Activated naive CD8-positive, alpha-beta T cell (primary cell): ENCODE measurements around the gene FAM170B.

Experiments used
- H3K27ac Mint-ChIP-seq: one replicate; pipeline ENCODE4 v1.8.0; 2021; ENCODE audit warnings: mixed read lengths
- H3K27me3 Mint-ChIP-seq: one replicate; pipeline ENCODE4 v1.8.0; 2021; ENCODE audit warnings: mixed read lengths
- H3K36me3 Mint-ChIP-seq: one replicate; pipeline ENCODE4 v1.8.0; 2021; ENCODE audit warnings: mixed read lengths
- H3K4me1 Mint-ChIP-seq: one replicate; pipeline ENCODE4 v1.8.0; 2021; ENCODE audit warnings: low read depth, mixed read lengths
- H3K4me3 Mint-ChIP-seq: one replicate; pipeline ENCODE4 v1.8.0; 2021; ENCODE audit warnings: mild to moderate bottlenecking, mixed read lengths
- H3K9me3 Mint-ChIP-seq: one replicate; pipeline ENCODE4 v1.8.0; 2021; ENCODE audit warnings: low read depth, mixed read lengths

The FAM170B gene

GRCh38 chr10:49092477-49092876 lies 41.3 kb downstream of the FAM170B start:
- Mint-ChIP-seq H3K4me1 (no peaks in the 10 kb centered on the region), H3K27me3 (no peaks in the 10 kb centered on the region), H3K36me3 (no peaks in the 10 kb centered on the region), H3K4me3 (no peak overlapping the region), H3K27ac (no peak overlapping the region), H3K9me3 (peaks cover 2% of the 10 kb centered on the region)

GRCh38 chr10:49091450-49092210 lies 42.2 kb downstream of the FAM170B start:
- H3K36me3 Mint-ChIP-seq: no peaks in the 10 kb centered on the region
- H3K27ac Mint-ChIP-seq: no peak overlapping the region
- peaks cover 10% of the 10 kb centered on the region for H3K9me3 Mint-ChIP-seq
- H3K27me3 Mint-ChIP-seq: no peaks in the 10 kb centered on the region
- H3K4me1 Mint-ChIP-seq: no peaks in the 10 kb centered on the region
- H3K4me3 Mint-ChIP-seq: no peak overlapping the region

DNA sequence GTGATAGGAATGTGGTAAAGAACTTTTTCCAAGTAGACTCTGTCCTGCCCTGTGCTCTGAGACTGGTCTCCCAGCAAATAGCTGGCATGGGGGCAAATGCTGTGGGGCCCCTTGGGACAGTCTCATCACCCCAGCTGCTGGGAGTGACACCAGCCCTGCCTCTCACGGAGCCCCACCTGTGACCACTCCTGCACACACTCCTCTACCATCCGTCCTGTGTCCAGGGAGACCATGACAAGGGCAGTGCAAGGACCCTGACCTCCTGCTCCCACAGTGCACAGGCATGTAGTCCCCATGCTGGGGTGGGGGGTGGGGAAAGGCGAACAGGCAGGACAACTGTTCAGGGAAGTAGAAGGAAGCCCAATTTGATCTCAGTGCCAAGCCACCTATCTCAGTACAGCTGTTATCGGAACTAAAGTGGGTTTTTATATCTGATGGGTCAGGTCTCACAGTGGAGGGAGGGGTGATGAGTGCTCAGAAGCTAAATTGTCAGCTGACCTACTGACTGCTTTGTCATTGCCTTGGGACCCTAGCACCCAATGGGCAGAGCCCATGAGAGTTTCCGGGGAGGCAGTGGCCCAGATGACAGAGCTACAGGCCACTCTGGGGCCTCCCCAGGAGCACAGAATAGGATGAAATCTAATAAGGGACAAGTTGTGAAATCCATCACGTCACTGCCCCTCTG lies 43.0 kb downstream of the FAM170B start:
- Mint-ChIP-seq H3K4me1 (no peaks in the 10 kb centered on the region), H3K9me3 (peaks cover 14% of the 10 kb centered on the region), H3K27ac (no peak overlapping the region), H3K27me3 (no peaks in the 10 kb centered on the region), H3K4me3 (no peak overlapping the region), H3K36me3 (no peaks in the 10 kb centered on the region)

- Mint-ChIP-seq H3K9me3 (peaks cover 14% of the 10 kb centered on the region), H3K27ac (no peak overlapping the region), H3K4me3 (no peak overlapping the region), H3K36me3 (no peaks in the 10 kb centered on the region), H3K4me1 (no peaks in the 10 kb centered on the region), H3K27me3 (no peaks in the 10 kb centered on the region)
Measured at GRCh38 chr10:49090189-49090575, 43.6 kb downstream of the FAM170B start.

DNA sequence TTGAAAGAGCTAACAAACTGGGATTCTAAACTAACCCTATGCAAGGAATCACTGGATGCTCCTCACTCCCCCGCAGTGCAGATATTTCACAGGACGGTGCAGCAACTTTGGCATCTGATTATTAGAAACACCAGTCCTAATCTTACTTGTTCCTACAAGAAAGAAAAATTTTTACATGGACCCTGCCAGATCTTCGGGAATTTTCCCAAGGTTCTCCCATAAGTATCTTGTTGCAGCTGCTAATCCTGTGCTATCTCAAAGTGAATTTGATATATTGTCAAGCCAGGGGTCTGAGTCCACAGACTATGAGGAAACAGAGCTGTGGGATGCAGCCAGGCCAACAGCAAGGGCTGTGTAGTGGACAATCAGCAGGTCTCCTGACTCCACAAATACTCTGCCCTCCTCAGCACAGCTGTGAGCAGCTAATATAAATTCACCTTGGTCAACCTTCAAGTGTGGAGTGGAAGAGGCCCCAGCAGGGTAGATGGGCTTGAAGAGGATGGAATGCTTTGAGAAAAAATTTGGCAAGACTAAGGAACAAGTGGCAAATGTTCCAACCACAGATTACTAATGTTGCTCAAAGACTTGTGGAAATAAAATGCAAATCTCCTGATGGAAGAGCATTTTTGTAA lies 44.1 kb downstream of the FAM170B start:
- no peaks in the 10 kb centered on the region for H3K4me1 Mint-ChIP-seq
- H3K36me3 Mint-ChIP-seq: no peaks in the 10 kb centered on the region
- no peaks in the 10 kb centered on the region for H3K27me3 Mint-ChIP-seq
- no peak overlapping the region for H3K27ac Mint-ChIP-seq
- peaks cover 14% of the 10 kb centered on the region for H3K9me3 Mint-ChIP-seq
- no peak overlapping the region for H3K4me3 Mint-ChIP-seq

GRCh38 chr10:49089152-49089551 lies 44.7 kb downstream of the FAM170B start:
- Mint-ChIP-seq H3K9me3 (peaks cover 14% of the 10 kb centered on the region), H3K4me3 (no peak overlapping the region), H3K36me3 (no peaks in the 10 kb centered on the region), H3K27me3 (no peaks in the 10 kb centered on the region), H3K4me1 (no peaks in the 10 kb centered on the region), H3K27ac (no peak overlapping the region)

- Mint-ChIP-seq H3K27ac (no peak overlapping the region), H3K36me3 (no peaks in the 10 kb centered on the region), H3K4me3 (no peak overlapping the region), H3K9me3 (peaks cover 14% of the 10 kb centered on the region), H3K27me3 (no peaks in the 10 kb centered on the region), H3K4me1 (no peaks in the 10 kb centered on the region)
Measured at GRCh38 chr10:49086889-49087288, 46.9 kb downstream of the FAM170B start.

DNA sequence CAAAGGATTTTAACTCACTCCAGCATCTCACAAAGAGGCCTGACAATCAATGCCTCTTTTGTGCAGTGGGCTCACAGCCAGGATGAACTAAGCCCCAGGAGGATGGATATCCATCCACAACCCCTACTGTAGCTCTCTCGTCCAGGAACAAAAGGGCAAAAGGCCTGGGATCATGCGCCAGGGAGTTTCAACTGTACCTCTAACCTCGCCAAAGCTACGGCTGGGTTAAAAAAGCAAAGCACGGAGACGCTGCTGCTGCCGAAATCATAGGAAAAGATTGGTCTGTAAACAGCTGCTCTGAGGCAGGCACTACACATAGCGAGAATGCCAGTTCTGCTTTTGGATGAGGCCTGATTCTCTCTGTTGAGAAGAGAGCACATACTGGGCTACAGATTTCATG lies 50.6 kb downstream of the FAM170B start:
- Mint-ChIP-seq H3K9me3 (peaks cover 14% of the 10 kb centered on the region), H3K27ac (no peak overlapping the region), H3K27me3 (no peaks in the 10 kb centered on the region), H3K4me3 (no peak overlapping the region), H3K4me1 (no peaks in the 10 kb centered on the region), H3K36me3 (no peaks in the 10 kb centered on the region)

DNA sequence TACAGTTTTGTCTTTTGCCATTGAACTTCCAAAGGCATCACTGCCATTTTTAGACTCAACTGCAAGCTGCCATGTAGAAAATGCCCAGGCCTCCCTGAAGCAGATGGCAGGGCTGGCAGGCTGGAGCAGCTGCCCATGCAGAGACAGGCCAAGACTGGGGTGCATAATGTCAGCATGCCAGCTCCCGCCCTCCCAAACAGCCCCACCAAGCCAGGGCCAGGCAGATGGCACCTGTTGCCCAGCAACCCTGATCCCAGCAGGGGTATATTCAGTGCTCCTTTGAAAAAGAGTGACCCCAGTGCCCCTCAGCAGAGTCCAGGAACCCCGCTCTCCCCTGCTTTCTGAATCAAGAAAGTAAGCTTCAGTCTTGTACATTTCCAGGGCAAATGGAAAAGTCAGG lies 51.1 kb downstream of the FAM170B start:
- Mint-ChIP-seq H3K4me1 (no peaks in the 10 kb centered on the region), H3K27ac (no peak overlapping the region), H3K36me3 (no peaks in the 10 kb centered on the region)

DNA sequence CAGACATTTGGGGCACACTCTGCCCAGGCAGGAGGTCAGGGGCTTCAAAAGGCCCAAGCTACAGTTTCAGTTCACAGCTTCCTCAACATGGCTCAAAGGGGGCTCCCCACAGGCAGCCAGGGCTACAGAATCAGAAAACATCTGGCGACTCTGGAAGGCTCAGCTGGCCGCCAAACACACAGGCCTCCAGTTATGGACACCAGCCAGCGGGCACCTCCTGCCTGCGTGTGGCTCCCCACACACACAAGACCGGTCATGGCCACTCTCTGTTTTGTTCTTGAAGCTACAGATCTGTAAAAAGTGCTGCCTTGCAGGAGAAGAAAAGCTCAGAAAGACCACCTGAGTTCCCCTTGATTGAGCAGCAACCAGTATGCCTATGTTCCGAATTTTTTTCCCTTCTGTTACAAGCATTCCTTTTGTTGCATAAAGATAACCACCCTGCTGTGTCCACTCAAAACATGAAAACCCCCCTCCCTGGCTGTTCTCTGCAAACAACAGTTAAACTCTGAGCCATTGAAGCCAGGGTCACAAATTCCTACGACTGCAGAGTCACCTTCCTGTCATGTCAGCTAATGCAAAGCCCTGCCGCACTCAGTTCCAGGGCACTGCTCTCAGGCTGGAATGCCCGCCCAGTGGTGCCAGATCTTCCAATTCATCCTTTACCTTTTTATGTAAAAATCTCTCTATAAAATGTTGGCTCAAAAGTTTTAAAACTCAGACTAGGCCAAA lies 52.1 kb downstream of the FAM170B start:
- no peaks in the 10 kb centered on the region for H3K4me1 Mint-ChIP-seq
- peaks cover 5% of the 10 kb centered on the region for H3K9me3 Mint-ChIP-seq
- no peak overlapping the region for H3K27ac Mint-ChIP-seq
- no peaks in the 10 kb centered on the region for H3K36me3 Mint-ChIP-seq
- no peak overlapping the region for H3K4me3 Mint-ChIP-seq
- H3K27me3 Mint-ChIP-seq: peaks cover 2% of the 10 kb centered on the region

More for the DNA sequence above, 51.1 kb downstream of the FAM170B start:
- no peak overlapping the region for H3K4me3 Mint-ChIP-seq
- no peaks in the 10 kb centered on the region for H3K27me3 Mint-ChIP-seq
- H3K9me3 Mint-ChIP-seq: peaks cover 14% of the 10 kb centered on the region
